GM12801 (cell line): ENCODE measurements around the gene RAPH1.

Experiments used
- CTCF ChIP-seq: IDR thresholded peaks from one replicate; pipeline ENCODE4 v1.5.1; 2011; ENCODE audit warnings: control low read depth; ENCODE audit not compliant: insufficient read length; ENCODE audit errors: extremely low read depth

Gene RAPH1, protein sequence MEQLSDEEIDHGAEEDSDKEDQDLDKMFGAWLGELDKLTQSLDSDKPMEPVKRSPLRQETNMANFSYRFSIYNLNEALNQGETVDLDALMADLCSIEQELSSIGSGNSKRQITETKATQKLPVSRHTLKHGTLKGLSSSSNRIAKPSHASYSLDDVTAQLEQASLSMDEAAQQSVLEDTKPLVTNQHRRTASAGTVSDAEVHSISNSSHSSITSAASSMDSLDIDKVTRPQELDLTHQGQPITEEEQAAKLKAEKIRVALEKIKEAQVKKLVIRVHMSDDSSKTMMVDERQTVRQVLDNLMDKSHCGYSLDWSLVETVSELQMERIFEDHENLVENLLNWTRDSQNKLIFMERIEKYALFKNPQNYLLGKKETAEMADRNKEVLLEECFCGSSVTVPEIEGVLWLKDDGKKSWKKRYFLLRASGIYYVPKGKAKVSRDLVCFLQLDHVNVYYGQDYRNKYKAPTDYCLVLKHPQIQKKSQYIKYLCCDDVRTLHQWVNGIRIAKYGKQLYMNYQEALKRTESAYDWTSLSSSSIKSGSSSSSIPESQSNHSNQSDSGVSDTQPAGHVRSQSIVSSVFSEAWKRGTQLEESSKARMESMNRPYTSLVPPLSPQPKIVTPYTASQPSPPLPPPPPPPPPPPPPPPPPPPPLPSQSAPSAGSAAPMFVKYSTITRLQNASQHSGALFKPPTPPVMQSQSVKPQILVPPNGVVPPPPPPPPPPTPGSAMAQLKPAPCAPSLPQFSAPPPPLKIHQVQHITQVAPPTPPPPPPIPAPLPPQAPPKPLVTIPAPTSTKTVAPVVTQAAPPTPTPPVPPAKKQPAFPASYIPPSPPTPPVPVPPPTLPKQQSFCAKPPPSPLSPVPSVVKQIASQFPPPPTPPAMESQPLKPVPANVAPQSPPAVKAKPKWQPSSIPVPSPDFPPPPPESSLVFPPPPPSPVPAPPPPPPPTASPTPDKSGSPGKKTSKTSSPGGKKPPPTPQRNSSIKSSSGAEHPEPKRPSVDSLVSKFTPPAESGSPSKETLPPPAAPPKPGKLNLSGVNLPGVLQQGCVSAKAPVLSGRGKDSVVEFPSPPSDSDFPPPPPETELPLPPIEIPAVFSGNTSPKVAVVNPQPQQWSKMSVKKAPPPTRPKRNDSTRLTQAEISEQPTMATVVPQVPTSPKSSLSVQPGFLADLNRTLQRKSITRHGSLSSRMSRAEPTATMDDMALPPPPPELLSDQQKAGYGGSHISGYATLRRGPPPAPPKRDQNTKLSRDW

GRCh38 chr2:203535078-203535783 lies at the start of gene RAPH1:
Gene RAPH1, minus strand, starts transcription at chr2:203535301. Its CDS starts 39,948 bp downstream, at chr2:203495353.
- no peak for TF ChIP-seq CTCF

DNA sequence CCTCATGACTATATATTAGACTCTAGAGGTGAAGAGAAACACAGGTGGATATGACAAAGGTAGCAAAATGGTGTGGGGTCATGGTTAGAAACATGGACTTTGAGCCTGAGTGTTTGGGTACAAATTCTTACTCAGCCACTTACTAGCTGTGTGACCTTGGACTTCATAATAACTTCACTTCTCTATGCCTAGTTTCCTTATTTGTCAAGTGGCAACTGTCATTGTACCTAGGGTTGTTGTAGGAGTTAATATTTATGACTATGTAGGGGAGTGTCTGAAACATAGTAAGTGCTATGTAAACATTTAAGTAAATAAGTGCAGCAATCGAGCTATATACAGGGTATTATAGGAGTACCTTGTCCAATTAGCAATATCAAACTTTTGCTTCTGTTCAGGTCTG lies 49.7 kb upstream of the RAPH1 start:
- no peak for TF ChIP-seq CTCF

GRCh38 chr2:203583701-203584100 lies 48.6 kb upstream of the RAPH1 start:
- TF ChIP-seq CTCF, result no peak

DNA sequence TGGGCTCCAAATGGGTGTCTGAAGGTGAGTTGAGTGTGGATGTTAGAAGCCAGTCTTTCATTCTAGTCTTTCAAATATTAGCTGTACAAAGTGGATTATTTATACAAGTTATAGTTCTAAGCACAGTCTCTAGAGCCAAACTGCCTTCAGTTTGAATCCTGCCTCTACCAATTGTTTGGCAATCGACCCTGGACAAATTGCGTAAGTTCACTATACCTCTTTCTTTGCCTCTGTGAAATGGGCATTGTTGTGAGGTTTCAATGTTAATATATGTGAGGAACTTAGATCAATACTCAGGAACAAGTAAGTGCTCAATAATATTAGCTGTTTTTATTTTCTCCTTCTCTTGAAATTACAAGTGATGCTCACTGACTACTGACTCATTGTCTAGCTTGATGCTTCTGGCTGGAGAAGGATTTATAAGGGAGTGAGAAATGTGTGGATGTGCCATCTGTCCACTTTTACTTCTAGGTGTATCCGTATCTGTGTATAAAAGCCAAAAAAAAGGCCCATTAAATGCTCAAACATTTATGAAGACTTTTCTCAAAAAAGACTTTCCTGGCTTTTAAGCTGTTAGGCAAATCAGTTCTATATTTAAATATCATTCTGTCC lies 48.1 kb upstream of the RAPH1 start:
- TF ChIP-seq CTCF, result no peak

GRCh38 chr2:203582468-203582867 lies 47.4 kb upstream of the RAPH1 start:
- no peak for TF ChIP-seq CTCF

GRCh38 chr2:203580844-203581243 lies 45.7 kb upstream of the RAPH1 start:
- no peak for TF ChIP-seq CTCF
